Measurements from ENCODE around the gene GLIPR1.
"Not testable (repeated sequence)": the region's sequence is repeated elsewhere in the genome, so short reads cannot be mapped to it uniquely, and the experiment has no call there.

Gene GLIPR1

DNA sequence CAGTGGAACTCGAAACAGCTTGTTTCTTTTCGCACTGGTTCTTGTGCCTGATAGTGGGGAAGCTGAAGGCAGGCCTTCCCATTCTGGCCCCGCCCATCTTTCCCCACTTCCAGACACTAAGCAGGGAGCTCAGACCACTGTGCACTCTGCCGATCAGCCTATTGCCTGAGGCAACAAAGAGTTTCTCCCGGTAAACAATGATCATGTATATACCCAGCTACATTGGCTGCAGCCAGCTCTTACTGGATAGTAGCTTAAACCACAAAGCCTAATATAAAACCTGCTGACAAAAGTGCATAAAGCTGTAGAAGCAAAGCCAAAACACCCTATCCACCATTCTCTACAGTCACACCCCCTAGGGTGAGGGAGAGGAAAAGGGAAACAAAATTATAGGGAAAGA lies 24.7 kb upstream of the GLIPR1 start:
- Mint-ChIP-seq H3K27me3 (ENCODE audit: low read depth, poor library complexity) (peaks cover 3% of the 10 kb centered on the region), H3K27ac (no peak overlapping the region), H3K4me3 (no peak overlapping the region), H3K9me3 (peaks cover 35% of the 10 kb centered on the region), H3K36me3 (ENCODE audit: low read depth) (peaks cover 8% of the 10 kb centered on the region), H3K4me1 (no peaks in the 10 kb centered on the region)
- DNase-seq = no peak
- TF ChIP-seq, protein P1, sequence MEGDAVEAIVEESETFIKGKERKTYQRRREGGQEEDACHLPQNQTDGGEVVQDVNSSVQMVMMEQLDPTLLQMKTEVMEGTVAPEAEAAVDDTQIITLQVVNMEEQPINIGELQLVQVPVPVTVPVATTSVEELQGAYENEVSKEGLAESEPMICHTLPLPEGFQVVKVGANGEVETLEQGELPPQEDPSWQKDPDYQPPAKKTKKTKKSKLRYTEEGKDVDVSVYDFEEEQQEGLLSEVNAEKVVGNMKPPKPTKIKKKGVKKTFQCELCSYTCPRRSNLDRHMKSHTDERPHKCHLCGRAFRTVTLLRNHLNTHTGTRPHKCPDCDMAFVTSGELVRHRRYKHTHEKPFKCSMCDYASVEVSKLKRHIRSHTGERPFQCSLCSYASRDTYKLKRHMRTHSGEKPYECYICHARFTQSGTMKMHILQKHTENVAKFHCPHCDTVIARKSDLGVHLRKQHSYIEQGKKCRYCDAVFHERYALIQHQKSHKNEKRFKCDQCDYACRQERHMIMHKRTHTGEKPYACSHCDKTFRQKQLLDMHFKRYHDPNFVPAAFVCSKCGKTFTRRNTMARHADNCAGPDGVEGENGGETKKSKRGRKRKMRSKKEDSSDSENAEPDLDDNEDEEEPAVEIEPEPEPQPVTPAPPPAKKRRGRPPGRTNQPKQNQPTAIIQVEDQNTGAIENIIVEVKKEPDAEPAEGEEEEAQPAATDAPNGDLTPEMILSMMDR (IDR thresholded peaks at IDR 0.05) = no peak

DNA sequence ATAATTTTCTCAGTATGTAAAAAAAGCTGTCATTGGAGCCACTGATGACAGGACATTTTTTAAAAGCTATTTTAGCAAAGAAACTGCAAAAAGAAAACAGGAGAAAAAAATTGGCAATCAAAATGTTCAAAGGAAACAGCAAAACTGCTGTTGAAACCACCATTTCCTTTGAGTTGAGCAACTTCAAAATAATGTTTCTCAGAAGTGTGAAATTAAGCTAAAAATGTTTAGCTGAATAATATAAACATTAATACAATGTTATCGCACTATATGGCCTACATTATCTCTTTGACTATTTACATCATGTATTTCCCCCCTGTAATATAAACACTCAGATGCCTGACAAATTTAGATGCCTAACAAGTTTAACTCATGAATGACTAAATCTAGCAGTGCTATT lies 23.4 kb upstream of the GLIPR1 start:
- peaks cover 3% of the 10 kb centered on the region for H3K27me3 Mint-ChIP-seq (ENCODE audit: low read depth, poor library complexity)
- H3K27ac Mint-ChIP-seq = no peak overlapping the region
- H3K9me3 Mint-ChIP-seq = peaks cover 35% of the 10 kb centered on the region
- TF ChIP-seq, protein P1 (IDR thresholded peaks at IDR 0.05) = no peak
- H3K4me3 Mint-ChIP-seq = no peak overlapping the region
- H3K36me3 Mint-ChIP-seq (ENCODE audit: low read depth) = peaks cover 8% of the 10 kb centered on the region
- no peak for DNase-seq
- H3K4me1 Mint-ChIP-seq = no peaks in the 10 kb centered on the region

DNA sequence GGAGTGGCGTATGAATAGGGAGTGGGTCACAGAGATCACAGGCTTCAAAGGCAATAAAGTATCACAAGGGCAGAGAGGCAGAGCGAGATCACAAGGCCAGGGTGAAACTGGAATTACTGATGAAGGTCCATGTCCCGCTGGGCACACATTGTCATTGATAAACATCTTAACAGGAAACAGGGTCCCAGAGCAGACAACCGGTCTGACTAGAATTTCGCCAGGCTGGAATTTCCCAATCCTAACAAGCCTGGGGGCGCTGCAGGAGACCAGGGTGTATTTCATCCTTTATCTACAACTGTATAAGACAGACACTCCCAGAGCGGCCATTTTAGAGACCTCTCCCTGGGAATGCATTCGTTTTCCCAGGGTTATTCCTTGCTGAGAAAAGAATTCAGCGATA lies 22.7 kb upstream of the GLIPR1 start:
- not testable (repeated sequence) for H3K27ac Mint-ChIP-seq; H3K4me1 Mint-ChIP-seq; H3K27me3 Mint-ChIP-seq (ENCODE audit: low read depth, poor library complexity); H3K4me3 Mint-ChIP-seq; H3K36me3 Mint-ChIP-seq (ENCODE audit: low read depth)
- peak; percentile 6 for DNase-seq
- H3K9me3 Mint-ChIP-seq = peaks cover 41% of the 10 kb centered on the region

DNA sequence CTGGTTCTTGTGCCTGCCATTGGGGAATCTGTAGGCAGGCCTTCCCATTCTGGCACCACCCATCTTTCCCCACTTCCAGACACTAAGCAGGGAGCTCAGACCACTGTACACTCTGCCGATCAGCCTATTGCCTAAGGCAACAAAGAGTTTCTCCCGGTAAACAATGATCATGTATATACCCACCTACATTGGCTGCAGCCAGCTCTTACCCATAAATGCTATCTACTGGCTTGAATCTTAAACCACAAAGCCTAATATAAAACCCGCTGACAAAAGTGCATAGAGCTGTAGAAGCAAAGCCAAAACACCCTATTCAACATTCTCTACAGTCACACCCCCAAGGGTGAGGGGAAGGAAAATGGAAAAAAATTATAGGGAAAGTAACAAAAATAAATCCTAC lies 20.8 kb upstream of the GLIPR1 start:
- Mint-ChIP-seq H3K4me3 (no peak overlapping the region), H3K4me1 (no peaks in the 10 kb centered on the region), H3K9me3 (peaks cover 45% of the 10 kb centered on the region), H3K36me3 (ENCODE audit: low read depth) (peaks cover 8% of the 10 kb centered on the region), H3K27ac (no peak overlapping the region), H3K27me3 (ENCODE audit: low read depth, poor library complexity) (peaks cover 3% of the 10 kb centered on the region)
- TF ChIP-seq, protein P1 (IDR thresholded peaks at IDR 0.05) = no peak
- no peak for DNase-seq

DNA sequence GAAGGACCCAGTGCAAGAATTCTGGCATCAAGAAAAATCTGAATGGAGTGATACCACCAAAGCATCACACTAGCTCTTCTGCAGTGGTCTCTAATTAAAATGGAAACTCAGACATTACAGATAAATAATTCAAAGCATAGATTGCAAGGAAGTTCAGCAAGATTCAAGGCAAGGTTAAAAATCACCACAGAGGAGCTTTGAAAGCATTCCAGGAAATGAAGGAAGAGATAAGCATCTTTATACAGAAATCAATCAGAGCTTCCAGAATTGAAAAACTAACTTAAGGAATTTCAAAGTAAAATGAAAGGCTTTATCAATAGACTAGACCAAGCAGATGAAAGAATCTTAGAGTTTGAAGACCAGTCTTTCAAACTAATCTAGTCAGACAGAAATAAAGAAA lies 20.4 kb upstream of the GLIPR1 start:
- peaks cover 8% of the 10 kb centered on the region for H3K36me3 Mint-ChIP-seq (ENCODE audit: low read depth)
- H3K27me3 Mint-ChIP-seq (ENCODE audit: low read depth, poor library complexity) = peaks cover 3% of the 10 kb centered on the region
- no peak overlapping the region for H3K4me3 Mint-ChIP-seq
- DNase-seq = no peak
- H3K9me3 Mint-ChIP-seq = peaks cover 45% of the 10 kb centered on the region
- H3K4me1 Mint-ChIP-seq = no peaks in the 10 kb centered on the region
- no peak overlapping the region for H3K27ac Mint-ChIP-seq
- TF ChIP-seq, protein P1 (IDR thresholded peaks at IDR 0.05) = no peak

DNA sequence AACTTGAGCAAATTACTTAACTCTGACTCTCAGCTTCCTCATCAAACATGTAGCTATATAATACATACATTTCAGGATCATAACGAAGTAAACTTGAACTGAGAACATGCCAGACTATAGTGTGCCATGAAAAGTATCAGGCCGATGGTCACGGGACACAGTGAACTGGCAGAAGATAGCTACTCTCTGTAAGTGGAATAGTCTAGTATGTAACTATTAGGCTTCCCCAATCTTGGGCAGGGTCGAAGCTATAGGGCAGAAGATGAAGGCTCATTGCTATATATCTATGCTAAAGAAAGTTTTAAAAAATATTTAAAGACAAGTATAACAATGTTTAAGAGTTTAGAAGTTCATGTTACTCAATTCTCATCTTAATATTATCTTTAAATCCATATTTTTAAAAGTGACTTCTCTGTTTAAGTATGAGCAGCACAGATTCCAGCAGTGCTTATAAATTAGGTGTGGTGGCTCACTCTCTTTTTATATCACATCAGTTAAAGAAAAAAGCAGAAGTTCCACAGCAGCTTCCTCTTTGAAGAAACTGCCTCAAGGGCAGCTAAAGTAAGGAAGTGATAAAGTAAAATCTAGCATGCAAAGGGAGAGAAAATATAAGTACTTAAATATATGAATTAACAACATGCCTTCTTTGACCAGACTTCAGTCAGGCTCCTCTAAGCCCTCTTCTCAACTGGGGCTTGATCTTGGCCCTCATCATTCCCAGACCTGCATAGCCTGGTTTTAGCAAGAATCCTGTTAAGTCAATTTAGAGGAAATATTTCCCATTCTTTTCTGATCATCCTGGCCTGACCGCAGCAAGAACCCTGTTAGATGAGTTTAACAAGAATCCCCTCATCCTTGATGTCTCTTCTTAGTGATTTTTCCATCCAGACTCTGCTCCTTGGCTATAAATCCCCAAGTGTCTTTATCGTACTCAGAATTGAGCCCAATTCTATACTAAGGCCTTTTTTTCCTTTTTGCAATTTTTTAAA lies 8.4 kb upstream of the GLIPR1 start:
- Mint-ChIP-seq H3K27ac (no peak overlapping the region), H3K4me1 (no peaks in the 10 kb centered on the region), H3K27me3 (ENCODE audit: low read depth, poor library complexity) (no peaks in the 10 kb centered on the region), H3K4me3 (no peak overlapping the region), H3K36me3 (ENCODE audit: low read depth) (no peaks in the 10 kb centered on the region), H3K9me3 (peaks cover 7% of the 10 kb centered on the region)
- DNase-seq = no peak
- TF ChIP-seq, protein P1 (IDR thresholded peaks at IDR 0.05) = no peak
